Fibroblast of lung (primary cell): ENCODE measurements around the gene CLTCL1. TPM values are rescaled to one million over a fixed set of nuclear protein-coding genes. Genes with fewer than 3 reads are reported as not detected.

Experiments
- DNase-seq, 2 donors: peaks; one replicate each; pipeline versions ENCODE4 v3.0.0 to v3.0.0-alpha.2; 2010; ENCODE audit warnings: low read depth in 2 of 2
- H2AFZ ChIP-seq: 2 replicates; pipeline ENCODE4 v1.5.1; 2012; ENCODE audit warnings: low read length, control low read depth, inconsistent platforms
- H3K27ac ChIP-seq: 2 replicates; pipeline ENCODE4 v1.5.1; 2011; ENCODE audit warnings: low read length, control low read depth; ENCODE audit not compliant: insufficient read depth
- H3K27me3 ChIP-seq: 2 replicates; pipeline ENCODE4 v1.5.1; 2011; ENCODE audit warnings: mild to moderate bottlenecking, low read length; ENCODE audit not compliant: control insufficient read depth, insufficient read depth
- H3K36me3 ChIP-seq: 2 replicates; pipeline ENCODE4 v1.5.1; 2011; ENCODE audit warnings: low read length; ENCODE audit not compliant: control insufficient read depth, insufficient read depth
- H3K4me1 ChIP-seq: 2 replicates; pipeline ENCODE4 v1.5.1; 2011; ENCODE audit warnings: low read length; ENCODE audit not compliant: control insufficient read depth, insufficient read depth; ENCODE audit errors: extremely low read depth
- H3K4me2 ChIP-seq: 2 replicates; pipeline ENCODE4 v1.5.1; 2011; ENCODE audit warnings: low read length, control low read depth; ENCODE audit not compliant: insufficient read depth; ENCODE audit errors: extremely low read depth
- H3K4me3 ChIP-seq, 4 experiments: fragments of 200-600 bp in 1 of 4; sonication (generic) in 1 of 4; replicated peaks in 1 of 4; 2 replicates each; pipeline ENCODE4 v1.5.1; 2011 to 2016; ENCODE audit warnings: low read length in 4 of 4, low read depth in 3 of 4, mild to moderate bottlenecking in 3 of 4, control low read depth in 2 of 4, inconsistent platforms in 1 of 4, mixed read lengths in 1 of 4; ENCODE audit not compliant: insufficient read depth in 1 of 4; ENCODE audit errors: control extremely low read depth in 1 of 4
- H3K79me2 ChIP-seq: 2 replicates; pipeline ENCODE4 v1.5.1; 2012; ENCODE audit warnings: mild to moderate bottlenecking, low read length, inconsistent platforms; ENCODE audit not compliant: control insufficient read depth, insufficient read depth
- H3K9ac ChIP-seq: 2 replicates; pipeline ENCODE4 v1.5.1; 2011; ENCODE audit warnings: mild to moderate bottlenecking, low read length, control low read depth; ENCODE audit not compliant: insufficient read depth
- H3K9me3 ChIP-seq: 2 replicates; pipeline ENCODE4 v1.5.1; 2012; ENCODE audit warnings: low read depth, low read length; ENCODE audit not compliant: control insufficient read depth, insufficient read depth
- H4K20me1 ChIP-seq: 2 replicates; pipeline ENCODE4 v1.5.1; 2011; ENCODE audit warnings: low read length; ENCODE audit not compliant: control insufficient read depth, insufficient read depth; ENCODE audit errors: extremely low read depth
- EZH2 ChIP-seq: IDR thresholded peaks from 2 replicates; pipeline ENCODE4 v1.5.1; 2012; ENCODE audit warnings: low read length, control low read depth, mild to moderate bottlenecking; ENCODE audit errors: missing control alignments
- polyA plus RNA-seq, 2 donors: library from polyadenylated mRNA; depleted of rRNA in 1 of 2; stranded (reverse) in 1 of 2; unstranded in 1 of 2; fragments of >200 nt; gene quantifications; 2 replicates each; pipeline ENCODE4 v1.2.1, GENCODE V29; 2011 to 2012; ENCODE audit warnings: missing spikeins in 1 of 2
- total RNA-seq: library from RNA; depleted of rRNA; stranded (reverse); fragments of >200 nt; gene quantifications from 2 replicates; pipeline ENCODE4 v1.2.1, GENCODE V29; 2014
- TF ChIP-seq, protein P1 (sequence below), 2 donors: IDR thresholded peaks in 1 of 2; conservative IDR thresholded peaks in 1 of 2; 1 replicate in 1 of 2; 2 replicates in 1 of 2; pipeline ENCODE4 v1.5.1; 2011 to 2012; ENCODE audit warnings: low read length in 2 of 2, control low read depth in 1 of 2, inconsistent platforms in 1 of 2, low read depth in 1 of 2, mild to moderate bottlenecking in 1 of 2

Gene CLTCL1
- total and polyA plus RNA-seq, 2 donors (not counting 1 experiment from before 2014, with no cell fraction given), result 6.5 to 13.4 TPM

DNA sequence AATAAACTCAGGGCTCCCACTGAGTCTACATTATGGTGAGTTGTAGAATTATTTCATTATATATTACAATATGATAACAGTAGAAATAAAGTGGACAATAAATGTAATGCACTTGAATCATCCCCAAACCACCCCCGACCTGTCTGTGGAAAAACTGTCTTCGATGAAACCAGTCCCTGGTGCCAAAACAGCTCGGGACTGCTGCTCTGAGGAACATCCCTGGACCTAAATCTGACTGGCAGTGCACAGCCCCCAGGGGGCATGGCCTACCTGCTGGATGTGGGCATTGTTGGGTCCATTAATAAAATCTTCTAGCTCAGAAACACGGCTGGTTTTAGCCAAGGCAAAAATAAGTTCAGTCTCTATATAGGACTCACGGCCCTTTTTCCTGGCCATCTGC lies 83.6 kb downstream of the CLTCL1 start:
- Histone ChIP-seq H3K4me1 (no peaks in the 10 kb centered on the region), H3K4me2 (no peak overlapping the region), H3K9me3 (no peaks in the 10 kb centered on the region), H3K27me3 (no peaks in the 10 kb centered on the region), H3K27ac (no peak overlapping the region), H3K79me2 (no peaks in the 10 kb centered on the region), H3K9ac (no peak overlapping the region), H4K20me1 (no peaks in the 10 kb centered on the region), H3K36me3 (no peaks in the 10 kb centered on the region), H3K4me3 (no peak overlapping the region), H2AFZ (no peak overlapping the region)
- TF ChIP-seq, protein P1, sequence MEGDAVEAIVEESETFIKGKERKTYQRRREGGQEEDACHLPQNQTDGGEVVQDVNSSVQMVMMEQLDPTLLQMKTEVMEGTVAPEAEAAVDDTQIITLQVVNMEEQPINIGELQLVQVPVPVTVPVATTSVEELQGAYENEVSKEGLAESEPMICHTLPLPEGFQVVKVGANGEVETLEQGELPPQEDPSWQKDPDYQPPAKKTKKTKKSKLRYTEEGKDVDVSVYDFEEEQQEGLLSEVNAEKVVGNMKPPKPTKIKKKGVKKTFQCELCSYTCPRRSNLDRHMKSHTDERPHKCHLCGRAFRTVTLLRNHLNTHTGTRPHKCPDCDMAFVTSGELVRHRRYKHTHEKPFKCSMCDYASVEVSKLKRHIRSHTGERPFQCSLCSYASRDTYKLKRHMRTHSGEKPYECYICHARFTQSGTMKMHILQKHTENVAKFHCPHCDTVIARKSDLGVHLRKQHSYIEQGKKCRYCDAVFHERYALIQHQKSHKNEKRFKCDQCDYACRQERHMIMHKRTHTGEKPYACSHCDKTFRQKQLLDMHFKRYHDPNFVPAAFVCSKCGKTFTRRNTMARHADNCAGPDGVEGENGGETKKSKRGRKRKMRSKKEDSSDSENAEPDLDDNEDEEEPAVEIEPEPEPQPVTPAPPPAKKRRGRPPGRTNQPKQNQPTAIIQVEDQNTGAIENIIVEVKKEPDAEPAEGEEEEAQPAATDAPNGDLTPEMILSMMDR (conservative IDR thresholded peaks at IDR 0.05 in 1 of 2, IDR thresholded peaks at IDR 0.05 in 1 of 2; ENCODE audit: low read depth in 1 of 2, low read length in 2 of 2), result no peak
- TF ChIP-seq EZH2, result no peak
- no peak for DNase-seq

DNA sequence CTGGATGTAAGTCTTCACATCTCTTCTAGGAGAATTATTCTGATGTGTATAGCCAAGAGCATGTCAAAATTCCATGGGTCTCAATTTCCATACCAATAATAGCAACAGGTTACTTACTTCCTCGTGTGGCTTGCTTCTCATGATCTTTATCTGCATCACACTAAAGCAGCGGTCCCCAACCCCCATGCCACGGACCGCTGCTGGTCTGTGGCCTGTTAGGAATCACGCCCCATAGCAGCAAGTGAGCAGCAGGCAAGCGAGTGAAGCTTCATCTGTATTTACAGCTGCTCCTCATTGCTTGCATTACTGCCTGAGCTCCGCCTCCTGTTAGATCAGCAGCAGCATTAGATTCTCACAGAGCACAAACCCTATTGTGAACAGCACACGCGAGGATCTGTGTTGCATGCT lies 84.1 kb downstream of the CLTCL1 start:
- Histone ChIP-seq H3K4me3 (no peak overlapping the region), H3K4me1 (no peaks in the 10 kb centered on the region), H2AFZ (no peak overlapping the region), H3K9ac (no peak overlapping the region), H4K20me1 (no peaks in the 10 kb centered on the region), H3K79me2 (no peaks in the 10 kb centered on the region), H3K9me3 (no peaks in the 10 kb centered on the region), H3K36me3 (no peaks in the 10 kb centered on the region), H3K4me2 (no peak overlapping the region), H3K27me3 (no peaks in the 10 kb centered on the region), H3K27ac (no peak overlapping the region)
- DNase-seq, result no peak
- no peak for TF ChIP-seq EZH2
- TF ChIP-seq, protein P1 (conservative IDR thresholded peaks at IDR 0.05 in 1 of 2, IDR thresholded peaks at IDR 0.05 in 1 of 2; ENCODE audit: low read depth in 1 of 2, low read length in 2 of 2), result no peak

DNA sequence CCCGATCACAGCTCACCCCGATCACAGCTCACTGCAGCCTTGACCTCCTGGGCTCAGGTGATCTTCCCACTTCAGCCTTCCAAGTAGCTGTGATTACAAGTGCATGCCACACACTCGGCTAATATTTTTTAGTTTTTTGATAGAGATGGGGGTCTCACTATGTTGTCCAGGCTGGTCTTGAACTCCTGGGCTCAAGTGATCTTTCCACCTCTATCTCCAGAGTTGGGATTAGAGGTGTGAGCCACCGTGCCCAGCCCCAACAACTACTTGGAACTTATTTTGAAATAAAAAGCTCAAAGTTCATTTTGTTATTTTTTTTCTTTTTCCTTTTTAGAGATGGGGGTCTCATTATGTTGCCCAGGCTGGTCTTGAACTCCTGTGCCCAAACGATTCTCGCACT lies 85.2 kb downstream of the CLTCL1 start:
- DNase-seq, result no peak
- no peak for TF ChIP-seq EZH2
- TF ChIP-seq, protein P1 (conservative IDR thresholded peaks at IDR 0.05 in 1 of 2, IDR thresholded peaks at IDR 0.05 in 1 of 2; ENCODE audit: low read depth in 1 of 2, low read length in 2 of 2), result no peak
- Histone ChIP-seq H3K4me1 (no peaks in the 10 kb centered on the region), H2AFZ (no peak overlapping the region), H3K9ac (no peak overlapping the region), H3K4me2 (no peak overlapping the region), H3K4me3 (no peak overlapping the region), H3K36me3 (no peaks in the 10 kb centered on the region), H3K27me3 (no peaks in the 10 kb centered on the region), H3K79me2 (no peaks in the 10 kb centered on the region), H3K9me3 (no peaks in the 10 kb centered on the region), H4K20me1 (no peaks in the 10 kb centered on the region), H3K27ac (no peak overlapping the region)
